ENCODE results near the gene TNFSF11.

- TF ChIP-seq POLR2AphosphoS5 (IDR thresholded peaks at IDR 0.05; ENCODE audit: low read depth) (no peak; the same call in 1 of the 2 replicates), CTCF (conservative IDR thresholded peaks at IDR 0.05; ENCODE audit: low read depth in 2 of 2) (no peak), EZH2 (IDR thresholded peaks at IDR 0.05; ENCODE audit: low read depth, unreplicated experiment) (no peak), EZH2phosphoT487 (IDR thresholded peaks at IDR 0.05; ENCODE audit: unreplicated experiment) (no peak), REST (IDR thresholded peaks at IDR 0.05; ENCODE audit: unreplicated experiment) (no peak), STAT1 (IDR thresholded peaks at IDR 0.05; ENCODE audit: unreplicated experiment) (no peak), ZNF331 (CRISPR knock-in tag; IDR thresholded peaks at IDR 0.05; ENCODE audit: low read depth) (no peak), CREB1 (CRISPR knock-in tag; IDR thresholded peaks at IDR 0.05; ENCODE audit: low read depth) (no peak), ETS1 (IDR thresholded peaks at IDR 0.05) (no peak), ZNF462 (CRISPR knock-in tag; IDR thresholded peaks at IDR 0.05) (no peak), ZNF114 (CRISPR knock-in tag; IDR thresholded peaks at IDR 0.05) (no peak)
Observed at GRCh38 chr13:42574011-42574410, at the start of gene TNFSF11.
